H9 (cell line): ENCODE data around the gene ADSS1. TPM values are rescaled to one million over a fixed set of nuclear protein-coding genes. Genes with fewer than 3 reads are reported as not detected.

Experiments
- DNase-seq: peaks from one replicate; pipeline ENCODE4 v3.0.0-alpha.2; 2017
- H2AFZ ChIP-seq: one replicate; pipeline ENCODE4 v1.6.1; 2013; ENCODE audit warnings: mild to moderate bottlenecking, low read length, control low read depth, moderate library complexity
- H2AK5ac ChIP-seq: 2 replicates; pipeline ENCODE4 v1.6.1; 2013; ENCODE audit warnings: low read length, control low read depth, mixed read lengths; ENCODE audit not compliant: insufficient read length
- H2BK120ac ChIP-seq: one replicate; pipeline ENCODE4 v1.6.1; 2013; ENCODE audit warnings: low read depth, mild to moderate bottlenecking, low read length, control low read depth, inconsistent platforms; ENCODE audit not compliant: poor library complexity, severe bottlenecking
- H2BK12ac ChIP-seq: 2 replicates; pipeline ENCODE4 v1.6.1; 2013; ENCODE audit warnings: low read length, control low read depth, mixed read lengths, low read depth; ENCODE audit not compliant: insufficient read length
- H2BK15ac ChIP-seq: 2 replicates; pipeline ENCODE4 v1.6.1; 2013; ENCODE audit warnings: low read depth, low read length, control low read depth
- H2BK20ac ChIP-seq: one replicate; pipeline ENCODE4 v1.6.1; 2013; ENCODE audit warnings: low read depth, mild to moderate bottlenecking, low read length, control low read depth, inconsistent platforms; ENCODE audit not compliant: poor library complexity, severe bottlenecking
- H2BK5ac ChIP-seq: 2 replicates; pipeline ENCODE4 v1.6.1; 2013; ENCODE audit warnings: low read length, control low read depth, mixed read lengths; ENCODE audit not compliant: insufficient read length
- H3K14ac ChIP-seq: 2 replicates; pipeline ENCODE4 v1.6.1; 2013; ENCODE audit warnings: low read length, control low read depth; ENCODE audit not compliant: insufficient read depth
- H3K18ac ChIP-seq: 2 replicates; pipeline ENCODE4 v1.6.1; 2013; ENCODE audit warnings: low read depth, mild to moderate bottlenecking, mixed read lengths, low read length, control low read depth; ENCODE audit not compliant: insufficient read length
- H3K23ac ChIP-seq: 2 replicates; pipeline ENCODE4 v1.6.1; 2013; ENCODE audit warnings: low read length, control low read depth, mixed read lengths, low read depth; ENCODE audit not compliant: insufficient read length
- H3K23me2 ChIP-seq: 2 replicates; pipeline ENCODE4 v1.6.1; 2013; ENCODE audit warnings: low read depth, mild to moderate bottlenecking, mixed read lengths, low read length, control low read depth; ENCODE audit not compliant: insufficient read length, poor library complexity, severe bottlenecking
- H3K27ac ChIP-seq: 2 replicates; pipeline ENCODE4 v1.5.1; 2013; ENCODE audit warnings: low read length, control low read depth, mixed read lengths, low read depth; ENCODE audit not compliant: insufficient read length
- H3K27me3 ChIP-seq: 2 replicates; pipeline ENCODE4 v1.6.1; 2013; ENCODE audit warnings: low read length, control low read depth, inconsistent platforms; ENCODE audit not compliant: insufficient read depth
- H3K4ac ChIP-seq: 2 replicates; pipeline ENCODE4 v1.6.1; 2013; ENCODE audit warnings: low read depth, mild to moderate bottlenecking, control low read depth, inconsistent platforms, low read length, moderate library complexity
- H3K4me1 ChIP-seq: 2 replicates; pipeline ENCODE4 v1.6.1; 2013; ENCODE audit warnings: low read length, control low read depth, inconsistent platforms; ENCODE audit not compliant: insufficient read depth
- H3K4me2 ChIP-seq: 2 replicates; pipeline ENCODE4 v1.6.1; 2013; ENCODE audit warnings: low read length, control low read depth, mixed read lengths; ENCODE audit not compliant: insufficient read length, insufficient read depth
- H3K56ac ChIP-seq: 2 replicates; pipeline ENCODE4 v1.6.1; 2013; ENCODE audit warnings: low read depth, mild to moderate bottlenecking, mixed read lengths, low read length, control low read depth; ENCODE audit not compliant: insufficient read length
- H3K79me1 ChIP-seq: 2 replicates; pipeline ENCODE4 v1.6.1; 2013; ENCODE audit warnings: low read depth, mild to moderate bottlenecking, moderate library complexity, low read length, control low read depth, inconsistent platforms; ENCODE audit not compliant: insufficient read depth, poor library complexity, severe bottlenecking
- H3K79me2 ChIP-seq: 2 replicates; pipeline ENCODE4 v1.6.1; 2013; ENCODE audit warnings: low read length, control low read depth, inconsistent platforms; ENCODE audit not compliant: insufficient read depth
- H3K9ac ChIP-seq: 2 replicates; pipeline ENCODE4 v1.6.1; 2013; ENCODE audit warnings: low read length, control low read depth, mixed read lengths; ENCODE audit not compliant: insufficient read length; ENCODE audit errors: extremely low read depth
- H3K9me3 ChIP-seq: one replicate; pipeline ENCODE4 v1.6.1; 2013; ENCODE audit warnings: low read depth, low read length, inconsistent platforms; ENCODE audit not compliant: control insufficient read depth
- H3T11ph ChIP-seq: one replicate; pipeline ENCODE4 v1.6.1; 2013; ENCODE audit warnings: mild to moderate bottlenecking, low read length, control low read depth, inconsistent platforms
- H4K20me1 ChIP-seq: one replicate; pipeline ENCODE4 v1.6.1; 2013; ENCODE audit not compliant: control insufficient read depth, insufficient read length, insufficient read depth
- H4K5ac ChIP-seq: 2 replicates; pipeline ENCODE4 v1.6.1; 2013; ENCODE audit warnings: low read depth, mild to moderate bottlenecking, mixed read lengths, low read length, control low read depth; ENCODE audit not compliant: insufficient read length
- H4K8ac ChIP-seq: replicated peaks from 2 replicates; pipeline ENCODE4 v1.6.1; 2013; ENCODE audit warnings: low read length, control low read depth, mixed read lengths, low read depth; ENCODE audit not compliant: insufficient read length
- H4K91ac ChIP-seq: 2 replicates; pipeline ENCODE4 v1.6.1; 2013; ENCODE audit warnings: low read depth, mild to moderate bottlenecking, moderate library complexity, mixed read lengths, low read length, control low read depth; ENCODE audit not compliant: insufficient read length
- H3K27ac Mint-ChIP-seq, 3 experiments: 2 replicates in 2 of 3; 3 replicates in 1 of 3; pipeline ENCODE4 v1.8.0; 2020 to 2021; ENCODE audit warnings: mixed read lengths in 3 of 3, mild to moderate bottlenecking in 1 of 3, moderate library complexity in 1 of 3
- H3K27me3 Mint-ChIP-seq: 2 replicates; pipeline ENCODE4 v1.8.0; 2021; ENCODE audit warnings: low read depth, mild to moderate bottlenecking, moderate library complexity, mixed read lengths
- H3K36me3 Mint-ChIP-seq, 3 experiments: 2 replicates in 2 of 3; 3 replicates in 1 of 3; pipeline ENCODE4 v1.8.0; 2020 to 2021; ENCODE audit warnings: low read depth in 3 of 3, mixed read lengths in 3 of 3; ENCODE audit not compliant: insufficient read depth in 1 of 3
- H3K4me1 Mint-ChIP-seq, 2 experiments: 2 replicates each; pipeline ENCODE4 v1.8.0; 2020; ENCODE audit warnings: mixed read lengths in 2 of 2
- H3K4me3 Mint-ChIP-seq, 2 experiments: 2 replicates in 1 of 2; 3 replicates in 1 of 2; pipeline ENCODE4 v1.8.0; 2020 to 2021; ENCODE audit warnings: mild to moderate bottlenecking in 2 of 2, mixed read lengths in 2 of 2, moderate library complexity in 1 of 2
- H3K9me3 Mint-ChIP-seq, 2 experiments: 2 replicates in 1 of 2; 3 replicates in 1 of 2; pipeline ENCODE4 v1.8.0; 2020; ENCODE audit warnings: mild to moderate bottlenecking in 2 of 2, mixed read lengths in 2 of 2, moderate library complexity in 1 of 2
- CTCF ChIP-seq: fragments of 200-600 bp; sonication (generic); conservative IDR thresholded peaks from 3 replicates; pipeline ENCODE4 v1.8.0; 2021; ENCODE audit warnings: antibody characterized with exemption, mild to moderate bottlenecking
- WGBS: extraction: QIAGEN DNeasy Blood & Tissue Kit; methylation state at CpG from one replicate; pipeline ENCODE4 v1.1.7; 2013; ENCODE audit warnings: missing lambda C conversion rate, low lambda C conversion rate, mixed read lengths; ENCODE audit not compliant: insufficient read length; ENCODE audit errors: extremely low coverage; 5-methylcytosine and 5-hydroxymethylcytosine counted together
- total RNA-seq: library from RNA; stranded (reverse); gene quantifications from 2 replicates; pipeline ENCODE4 v1.2.1, GENCODE V29; 2021

ADSS1 gene
- total RNA-seq, 1 experiment from 2014 or later, result 8.5 TPM

DNA sequence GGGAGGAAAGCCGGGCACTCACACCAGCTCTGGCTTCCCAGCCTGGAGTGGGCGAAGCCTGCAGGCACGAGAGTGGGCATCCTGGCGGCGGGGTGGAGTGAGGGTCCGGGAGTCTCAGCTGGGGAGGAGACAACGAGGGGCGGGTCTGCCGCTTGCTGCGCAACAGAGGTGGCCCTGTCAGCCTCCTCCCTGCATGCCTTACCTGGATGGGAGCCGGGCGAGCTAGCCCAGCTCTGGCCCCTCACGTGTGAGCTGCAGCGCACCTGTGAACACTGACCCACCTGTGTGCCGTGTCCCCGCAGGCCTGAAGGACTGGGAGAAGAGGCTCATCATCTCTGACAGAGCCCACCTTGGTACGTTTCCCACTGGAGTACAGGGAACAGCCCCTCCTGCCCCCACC lies 15.0 kb downstream of the ADSS1 start:
- no peak overlapping the region for H3K27ac ChIP-seq
- H3K4me2 ChIP-seq, result no peak overlapping the region
- TF ChIP-seq CTCF, result no peak
- no peak overlapping the region for H3K56ac ChIP-seq
- no peak overlapping the region for H3K14ac ChIP-seq
- Mint-ChIP-seq H3K9me3 (no peaks in the 10 kb centered on the region), H3K36me3 (peaks cover 3 to 14% (median 4%) of the 10 kb centered on the region in 3 experiments; a peak in 6 of 7 replicates), H3K4me1 (peaks cover 0 to 3% of the 10 kb centered on the region in 2 experiments; a peak in 1 of 4 replicates), H3K4me3 (no peak overlapping the region), H3K27me3 (peaks cover 14% of the 10 kb centered on the region), H3K27ac (no peak overlapping the region)
- no peaks in the 10 kb centered on the region for H3K79me2 ChIP-seq
- no peaks in the 10 kb centered on the region for H3K79me1 ChIP-seq
- no peak overlapping the region for H3T11ph ChIP-seq
- no peak overlapping the region for H3K18ac ChIP-seq
- no peaks in the 10 kb centered on the region for H3K4me1 ChIP-seq
- H2BK5ac ChIP-seq, result no peak overlapping the region
- H4K20me1 ChIP-seq, result no peaks in the 10 kb centered on the region
- DNase-seq, result no peak
- H3K9me3 ChIP-seq, result no peaks in the 10 kb centered on the region
- no peaks in the 10 kb centered on the region for H3K27me3 ChIP-seq
- no peak overlapping the region for H2BK15ac ChIP-seq
- H2BK120ac ChIP-seq, result no peak overlapping the region
- no peaks in the 10 kb centered on the region for H3K23me2 ChIP-seq
- no peak overlapping the region for H4K91ac ChIP-seq
- no peak overlapping the region for H2BK20ac ChIP-seq
- WGBS, result no CpG with 5 or more reads among the region's 17 CpGs
- H4K8ac ChIP-seq, result no peak overlapping the region
- no peak overlapping the region for H4K5ac ChIP-seq
- H3K23ac ChIP-seq, result no peak overlapping the region
- H2AK5ac ChIP-seq, result no peak overlapping the region
- H3K9ac ChIP-seq, result no peak overlapping the region
- no peak overlapping the region for H3K4ac ChIP-seq
- no peak overlapping the region for H2BK12ac ChIP-seq
- no peak overlapping the region for H2AFZ ChIP-seq
